HG03342 (cell line): ENCODE measurements around the gene P2RX3.

ENCODE experiments used
- ATAC-seq: cut with Tn5 transposase; IDR thresholded peaks from one replicate; pipeline ENCODE4 v1.9.1; 2021; ENCODE audit warnings: mild to moderate bottlenecking, moderate library complexity; ENCODE audit not compliant: unreplicated experiment

Gene P2RX3

GRCh38 chr11:57309106-57310059, 28.8 kb upstream of the P2RX3 start:
- no peak for ATAC-seq

DNA sequence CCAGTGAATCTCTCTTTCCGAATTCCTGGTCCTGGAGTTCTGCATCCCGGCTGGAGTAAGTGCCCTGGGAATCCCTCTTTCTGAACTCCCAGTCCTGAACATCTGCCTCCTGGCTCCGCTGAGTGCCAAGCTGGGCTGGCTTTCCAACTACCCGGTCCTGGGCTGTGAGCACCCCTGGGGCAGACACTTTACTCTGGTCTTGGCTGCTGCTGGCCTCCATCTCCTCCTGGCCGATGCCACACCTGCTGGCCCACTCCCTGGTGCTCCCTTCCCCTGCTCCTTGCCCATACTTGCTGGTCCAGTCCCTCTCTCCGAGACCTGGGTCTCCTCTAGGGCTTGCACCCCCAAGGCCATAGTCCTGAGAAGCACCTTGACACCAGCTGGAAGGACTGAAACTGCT, 28.1 kb upstream of the P2RX3 start:
- ATAC-seq: no peak

DNA sequence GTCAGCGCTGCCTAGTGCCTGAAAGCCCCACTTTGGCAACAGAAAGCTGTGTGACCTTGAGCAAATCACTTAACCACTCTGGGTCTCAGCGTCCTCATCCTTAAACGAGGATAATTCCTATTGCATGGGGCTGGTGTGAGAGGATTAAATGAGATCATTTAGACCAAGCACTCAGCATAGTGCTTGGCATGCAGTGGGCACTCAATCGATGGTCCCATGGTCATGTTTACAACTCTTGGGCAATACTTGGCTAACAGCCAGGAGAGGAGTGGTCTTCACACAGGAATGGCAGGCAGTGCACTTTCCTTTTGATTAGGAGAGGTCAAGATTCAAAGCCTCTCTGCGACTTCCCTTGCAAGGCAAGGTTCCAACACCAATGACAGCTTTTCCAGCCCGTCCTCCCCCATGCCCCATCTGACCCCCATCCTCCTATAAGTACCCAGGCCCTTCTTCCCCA, 27.5 kb upstream of the P2RX3 start:
- no peak for ATAC-seq

DNA sequence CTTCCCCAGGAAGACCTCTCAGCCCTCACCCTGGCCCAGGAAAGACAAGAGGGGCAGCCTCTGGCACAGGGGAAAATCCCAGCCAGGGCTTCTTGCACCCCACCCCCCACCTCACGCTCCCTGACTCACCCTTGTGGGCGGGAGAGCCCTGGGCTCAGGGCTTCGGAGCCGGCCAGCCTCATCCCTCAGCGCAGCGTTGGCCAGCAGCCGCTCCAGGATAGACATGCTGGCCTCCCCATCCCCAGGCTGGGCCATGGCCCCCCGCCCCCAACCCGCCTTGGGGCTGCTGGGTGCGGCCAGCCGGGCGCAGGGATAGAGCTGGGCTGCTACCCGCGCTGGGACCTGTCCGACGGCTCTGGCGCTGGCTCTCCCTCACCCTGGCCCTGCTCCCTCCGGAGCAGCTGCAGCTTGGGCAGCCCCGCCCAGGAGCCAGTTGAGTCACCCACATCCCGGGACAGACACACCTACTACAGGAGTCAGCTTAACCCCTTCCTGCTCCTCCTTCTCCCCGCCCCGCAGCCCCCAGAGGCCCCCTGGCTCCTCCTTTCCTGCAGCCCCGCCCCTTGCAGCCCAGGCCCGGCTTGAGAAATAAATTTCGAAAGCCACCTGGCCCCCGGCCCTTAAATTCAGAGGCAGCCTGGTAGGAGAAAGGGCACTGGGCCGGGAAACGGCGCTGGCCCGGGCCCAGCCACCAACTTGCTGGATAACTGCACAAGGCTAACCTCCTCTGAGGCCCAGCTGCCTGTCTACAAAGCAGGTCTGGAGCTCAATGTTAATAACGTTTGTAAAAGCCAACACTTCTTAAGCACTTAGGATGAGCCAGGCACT, 26.8 kb upstream of the P2RX3 start:
- peak; percentile 94 for ATAC-seq

DNA sequence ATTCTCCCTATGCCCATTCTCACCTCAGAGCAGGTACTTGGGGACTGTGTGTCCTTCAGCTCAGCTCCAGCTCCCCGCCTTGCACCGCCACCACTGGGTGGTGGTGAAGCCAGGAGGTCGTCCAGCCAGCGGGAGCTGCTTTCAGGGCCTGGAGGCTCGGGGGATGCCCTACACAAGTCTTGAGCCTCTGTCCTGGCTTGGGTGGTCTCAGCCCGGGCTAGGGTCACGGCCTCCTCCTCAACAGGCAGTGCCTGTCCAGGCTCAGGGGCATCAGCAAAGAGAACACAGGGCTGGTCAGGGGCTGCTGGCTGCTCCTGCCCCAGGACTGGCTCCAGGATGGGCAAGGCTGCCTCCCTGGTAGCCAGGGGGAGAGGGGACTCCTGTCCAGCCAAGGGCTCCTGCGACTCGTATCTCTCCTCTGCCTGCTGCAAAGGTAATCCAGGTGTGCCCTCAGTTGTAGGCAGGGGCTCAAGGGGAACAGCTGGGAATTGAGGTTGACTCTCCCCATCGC, 25.6 kb upstream of the P2RX3 start:
- ATAC-seq: no peak

GRCh38 chr11:57313071-57313787, 24.9 kb upstream of the P2RX3 start:
- ATAC-seq: no peak

GRCh38 chr11:57313788-57314135, 24.4 kb upstream of the P2RX3 start:
- ATAC-seq: no peak

DNA sequence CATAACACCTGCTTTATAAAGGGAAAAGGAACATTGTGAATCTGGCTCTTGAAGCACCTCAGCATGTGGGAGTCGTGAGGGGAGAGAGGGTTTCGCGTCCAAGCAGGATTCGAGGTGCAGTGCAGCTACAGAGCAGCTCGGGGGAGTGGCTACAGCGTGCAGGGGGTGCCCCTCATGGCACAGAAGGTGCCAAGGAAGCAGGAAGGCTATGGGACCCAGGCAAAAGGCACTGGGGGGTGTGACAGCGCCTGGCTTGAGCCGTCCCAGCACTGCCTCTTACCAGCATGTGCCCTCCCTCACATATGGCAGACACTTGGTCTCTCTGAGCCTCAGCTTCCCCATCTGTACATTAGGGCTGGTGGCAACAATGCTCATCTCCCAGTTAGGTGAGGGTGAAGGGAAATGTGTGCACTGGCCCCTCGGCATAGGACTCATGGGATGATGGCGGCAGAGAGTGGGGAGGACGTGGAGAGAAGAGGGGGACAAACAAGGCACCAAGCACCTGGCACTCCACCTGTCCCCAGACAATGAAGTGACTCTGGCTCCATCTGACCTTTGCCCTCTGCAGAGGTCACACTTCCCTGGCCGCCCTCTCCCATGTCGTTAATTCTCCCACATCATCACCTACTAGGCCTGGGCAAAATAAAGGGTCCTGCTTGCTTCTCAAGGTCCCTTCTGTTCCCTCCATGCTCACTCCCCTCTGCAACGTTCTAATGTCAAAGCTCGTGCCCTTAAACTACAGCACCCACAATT, 23.8 kb upstream of the P2RX3 start:
- ATAC-seq: no peak

GRCh38 chr11:57315491-57315890, 22.7 kb upstream of the P2RX3 start:
- no peak for ATAC-seq

- ATAC-seq: no peak
These were observed 22.1 kb upstream of the P2RX3 start for GRCh38 chr11:57316017-57316416.

GRCh38 chr11:57318178-57318577, 20.0 kb upstream of the P2RX3 start:
- no peak for ATAC-seq

DNA sequence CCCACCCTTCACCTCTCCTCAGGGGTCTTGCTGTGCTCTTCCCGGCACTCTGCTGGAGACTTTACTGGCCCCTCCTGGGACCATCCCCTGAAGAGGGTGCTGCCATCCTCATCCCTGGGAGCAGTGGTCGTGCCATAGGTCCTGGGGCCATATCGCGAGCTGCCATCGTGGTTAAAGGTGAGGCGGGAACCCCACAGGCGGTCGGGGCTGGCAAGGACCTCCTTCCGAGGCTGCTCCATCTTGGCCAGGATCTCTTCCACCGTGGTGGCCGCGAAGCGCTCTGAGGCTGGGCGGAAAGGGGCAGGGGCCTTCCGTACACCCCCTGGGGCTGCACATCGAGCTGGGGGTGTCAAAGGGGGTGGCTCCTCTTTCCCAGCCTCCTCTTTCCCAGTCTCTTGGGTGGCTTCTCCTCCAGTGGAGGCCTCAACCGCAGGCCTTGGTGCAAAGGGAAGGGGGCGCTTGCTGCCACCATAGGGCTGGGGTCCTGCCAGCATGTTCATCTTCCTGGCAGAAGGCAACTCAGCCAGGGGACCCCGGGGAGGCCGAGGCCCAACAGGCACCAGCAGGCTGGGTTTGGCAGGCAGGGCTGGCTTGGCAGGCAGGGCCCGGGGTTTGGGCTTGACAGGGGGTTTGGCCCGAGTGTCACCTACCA, 18.0 kb upstream of the P2RX3 start:
- no peak for ATAC-seq

DNA sequence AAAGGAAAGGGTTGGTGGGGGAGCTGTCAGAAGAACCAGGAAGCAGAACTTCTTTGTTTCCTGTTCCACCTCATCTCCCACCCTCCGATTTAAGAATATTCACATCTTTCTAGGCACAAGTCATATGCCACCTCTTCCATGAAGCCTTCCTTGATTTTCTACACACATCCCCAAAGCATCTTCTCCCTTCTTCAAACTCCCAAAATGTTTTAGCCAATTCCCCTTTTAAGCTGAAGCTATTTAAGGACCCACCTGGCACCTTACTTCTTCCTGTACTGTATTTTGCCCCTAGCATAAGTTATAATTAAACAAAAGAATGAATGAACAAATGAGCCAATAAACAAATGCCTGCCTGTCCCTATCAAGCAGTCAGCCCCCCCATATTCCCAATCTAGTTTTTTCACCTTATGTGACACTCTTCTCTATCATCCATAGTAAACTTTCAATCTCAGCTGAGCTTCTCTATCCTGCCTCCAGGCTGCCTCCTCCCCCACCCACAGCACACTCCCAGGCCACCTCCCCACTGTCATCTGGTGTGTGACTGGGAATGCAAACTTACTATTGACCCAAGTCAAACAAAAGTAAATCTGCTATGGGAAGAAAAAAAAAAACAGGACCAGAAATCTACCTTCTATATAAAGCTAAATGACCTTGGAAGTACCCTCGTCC, 17.3 kb upstream of the P2RX3 start:
- no peak for ATAC-seq

DNA sequence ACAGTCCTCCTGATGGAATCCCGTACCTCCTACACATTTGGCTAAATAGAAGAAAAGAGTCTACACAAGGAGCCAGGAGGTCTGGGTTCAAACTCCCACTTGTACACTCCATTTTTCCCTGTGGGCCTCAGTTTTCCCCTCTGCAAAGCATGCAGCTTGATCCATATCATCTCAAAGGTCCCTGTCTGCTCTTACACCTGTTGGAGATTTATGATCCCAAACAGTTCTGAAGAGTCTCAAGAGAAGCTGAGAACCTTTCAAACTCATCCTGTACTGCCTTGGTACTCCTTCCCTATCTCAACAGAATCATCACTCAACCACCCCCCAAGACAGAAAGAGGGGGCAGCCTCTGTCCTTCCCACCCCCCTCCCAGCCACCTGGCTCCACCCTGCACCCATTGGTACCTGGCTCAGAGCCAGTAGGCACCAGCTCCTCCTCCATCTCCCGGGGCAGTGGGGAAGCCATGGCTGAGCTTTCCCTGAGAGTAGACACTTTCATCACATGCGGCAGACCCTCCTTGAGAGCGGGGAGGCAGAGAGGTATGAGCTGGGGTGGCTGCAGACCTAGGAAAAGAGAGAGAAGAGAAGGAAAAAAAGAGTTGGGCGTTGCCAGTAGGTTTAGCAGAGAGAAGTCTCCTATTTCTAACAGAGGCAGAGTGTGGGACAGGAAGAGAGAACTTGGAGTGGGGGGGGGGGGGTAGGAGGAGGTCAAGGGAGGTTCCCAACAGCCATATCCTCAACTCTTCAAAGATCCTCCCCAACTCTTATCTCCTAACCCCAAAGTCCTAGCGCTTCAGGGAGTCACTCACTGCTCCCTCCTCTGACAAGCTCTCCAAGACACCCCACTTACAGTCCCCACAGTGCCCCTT, 16.5 kb upstream of the P2RX3 start:
- no peak for ATAC-seq

DNA sequence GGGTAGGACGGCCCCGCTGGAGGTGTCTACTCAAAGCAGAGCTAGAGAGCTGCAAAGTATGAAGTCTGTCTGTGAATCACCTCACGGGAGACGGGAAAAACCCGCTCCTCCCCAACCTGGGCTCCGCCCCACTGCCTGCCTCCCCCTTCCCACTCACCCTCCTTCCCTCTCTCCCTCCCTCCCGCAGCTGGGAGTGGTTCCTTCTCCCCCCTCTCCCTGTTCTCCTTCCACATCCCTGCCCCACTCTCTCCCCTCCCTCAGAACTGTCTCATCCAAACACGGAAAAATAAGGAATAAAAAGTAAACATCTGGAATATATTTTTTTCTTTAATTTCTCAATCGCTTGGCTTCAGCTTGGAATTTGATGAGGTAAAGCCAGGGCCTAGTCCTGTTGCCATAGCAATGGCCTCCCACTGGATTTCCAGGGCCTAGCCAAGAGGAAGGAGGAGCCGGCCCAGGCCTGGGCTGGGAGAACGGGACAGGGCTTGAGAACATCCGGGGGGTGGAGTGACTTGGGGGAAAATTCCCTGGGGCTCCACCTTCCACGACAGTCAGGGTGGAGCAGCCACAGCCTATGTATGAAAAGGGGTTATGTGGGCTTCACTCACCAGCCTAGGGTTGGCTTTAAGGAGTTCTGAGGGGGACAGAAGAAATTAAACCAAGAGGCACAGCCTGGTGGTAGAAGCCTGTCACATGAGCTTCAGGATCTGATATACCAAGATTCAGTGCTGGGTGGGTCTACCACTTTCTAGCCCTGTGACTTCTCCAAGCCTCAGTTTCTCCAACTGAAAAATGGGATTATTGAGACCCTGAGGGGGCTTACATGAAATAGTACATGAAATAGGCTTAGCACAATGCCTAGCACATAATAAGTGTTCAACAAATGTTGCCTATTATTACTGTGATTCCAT, 15.6 kb upstream of the P2RX3 start:
- no peak for ATAC-seq

- ATAC-seq: no peak
These were observed 14.8 kb upstream of the P2RX3 start for GRCh38 chr11:57323167-57323854.

DNA sequence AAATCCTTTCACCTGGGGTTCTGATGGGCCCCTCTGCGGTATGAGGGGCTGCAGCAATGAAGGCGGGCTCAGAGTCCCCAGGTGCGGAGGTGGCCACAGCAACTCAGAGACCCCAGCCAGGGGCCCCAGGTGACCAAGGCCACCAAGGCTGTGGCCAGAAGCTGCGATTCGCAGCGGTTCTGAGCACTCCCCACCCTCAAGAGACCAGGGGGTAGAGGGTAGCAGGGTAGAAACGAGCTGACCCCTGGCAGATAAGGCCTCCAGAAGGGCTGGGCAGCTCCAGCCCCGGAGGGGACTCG, 14.3 kb upstream of the P2RX3 start:
- no peak for ATAC-seq
